ENCODE data around the gene MORN1.

- TF ChIP-seq NR2C2 (IDR thresholded peaks at IDR 0.05; ENCODE audit: borderline replicate concordance, control insufficient read depth, insufficient read length, low read depth) (no peak), RAD21 (IDR thresholded peaks at IDR 0.05; ENCODE audit: insufficient read depth, low read depth, low read length) (no peak), BRCA1 (IDR thresholded peaks at IDR 0.05; ENCODE audit: low read depth, low read length) (no peak), E2F4 (IDR thresholded peaks at IDR 0.05; ENCODE audit: low read depth, low read length) (no peak), TCF3 (IDR thresholded peaks at IDR 0.05; ENCODE audit: borderline replicate concordance, insufficient read depth, low read depth, low read length) (no peak), CTCF (IDR thresholded peaks at IDR 0.05 in 2 of 3, conservative IDR thresholded peaks at IDR 0.05 in 1 of 3; ENCODE audit: control insufficient read depth in 2 of 3, extremely low read depth in 1 of 3, insufficient read depth in 1 of 3, low read depth in 3 of 3, low read length in 3 of 3) (no peak), POLR2A (IDR thresholded peaks at IDR 0.05; ENCODE audit: low read depth, low read length) (no peak), ZNF274 (IDR thresholded peaks at IDR 0.05; ENCODE audit: insufficient read depth, insufficient read length) (no peak), SP1 (IDR thresholded peaks at IDR 0.05; ENCODE audit: low read depth, low read length) (no peak), RCOR1 (conservative IDR thresholded peaks at IDR 0.05; ENCODE audit: low read depth, low read length) (no peak)
Observed at GRCh38 chr1:2340918-2341254, 50.5 kb downstream of the MORN1 start.

All from GM12878 (cell line).